Umbilical cord (tissue), 2 donors: ENCODE results near the gene SPATA4. TPM values are rescaled to one million over a fixed set of nuclear protein-coding genes. Genes with fewer than 3 reads are reported as not detected.
A peak's percentile ranks its signal among the peaks of the same experiment; 100 is the strongest.

ENCODE experiments used
- DNase-seq: peaks from one replicate; pipeline ENCODE4 v3.0.0-alpha.2; 2015; ENCODE audit warnings: low spot score
- total RNA-seq: library from RNA; depleted of rRNA; stranded (reverse); fragments of >200 nt; gene quantifications from one replicate; pipeline ENCODE4 v1.2.3, GENCODE V29; 2014; ENCODE audit warnings: low replicate concordance; ENCODE audit not compliant: insufficient read depth

The SPATA4 gene
- total RNA-seq, 1 donor from 2014 or later, result 0.72 TPM

GRCh38 chr4:176189891-176190795 is 5.2 kb downstream of the SPATA4 start:
- DNase-seq, result peak; percentile 8

DNA sequence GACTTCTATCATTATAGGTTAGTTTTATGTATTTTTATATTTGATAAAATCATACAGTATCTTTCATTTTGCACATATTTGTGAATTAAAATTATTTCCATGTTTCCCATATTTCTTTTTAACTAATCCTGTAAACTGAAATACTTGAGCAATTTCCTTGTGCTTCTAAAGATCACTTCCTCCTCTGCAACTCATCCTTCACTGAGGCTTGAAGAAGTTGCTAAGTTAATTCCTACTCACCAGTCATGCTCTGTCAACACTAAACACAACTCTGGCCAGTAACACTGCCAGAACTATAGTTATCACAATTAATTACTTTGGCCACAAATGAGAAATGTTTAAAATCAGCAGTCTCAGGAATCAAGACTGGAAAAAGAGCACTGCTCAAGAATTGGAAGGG is 6.7 kb downstream of the SPATA4 start:
- DNase-seq, result no peak

GRCh38 chr4:176187624-176188023 is 7.8 kb downstream of the SPATA4 start:
- DNase-seq, result no peak

GRCh38 chr4:176186671-176187395 is 8.6 kb downstream of the SPATA4 start:
- DNase-seq, result no peak

DNA sequence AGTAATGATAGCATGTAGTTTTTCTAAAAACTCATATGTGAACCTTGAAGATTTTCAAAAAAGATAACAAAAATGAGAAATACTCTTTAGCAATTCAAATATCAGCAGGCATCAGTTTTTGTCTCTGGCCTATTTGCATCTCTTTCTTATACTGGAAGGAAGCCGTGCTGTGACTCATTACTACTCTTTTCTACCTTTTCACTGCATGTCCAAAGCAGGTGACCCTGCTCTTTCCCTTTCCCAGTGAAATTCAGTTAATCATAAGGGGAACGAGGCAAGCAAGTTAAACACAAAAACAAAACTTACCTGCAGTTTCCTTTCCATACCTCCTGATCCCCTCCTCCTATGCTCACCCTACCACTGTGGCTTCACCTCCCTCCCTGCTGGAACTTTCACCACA is 9.3 kb downstream of the SPATA4 start:
- DNase-seq, result no peak

DNA sequence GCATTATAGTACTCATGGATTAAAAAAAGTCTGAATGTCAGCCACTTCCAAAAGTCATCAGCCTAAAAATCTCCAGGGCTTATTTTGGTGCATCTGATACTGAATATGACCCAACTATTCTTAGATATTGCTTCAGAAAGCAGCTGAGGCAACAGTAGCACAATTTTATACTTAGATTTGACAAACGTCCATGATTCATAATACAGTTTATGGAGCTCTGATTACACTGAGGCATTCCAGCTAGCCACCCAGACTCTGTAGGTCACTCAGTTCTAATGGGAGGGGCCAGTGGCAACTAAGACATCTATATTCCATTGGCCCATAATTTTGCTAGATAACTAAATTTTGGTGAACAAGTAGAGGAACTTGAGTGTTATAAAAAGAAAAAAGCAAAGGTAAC is 10.3 kb downstream of the SPATA4 start:
- no peak for DNase-seq

GRCh38 chr4:176163041-176163440 is 32.3 kb downstream of the SPATA4 start:
- no peak for DNase-seq

GRCh38 chr4:176156656-176157055 is 38.7 kb downstream of the SPATA4 start:
- DNase-seq, result no peak

- DNase-seq, result peak; percentile 69
These were observed 42.3 kb downstream of the SPATA4 start for GRCh38 chr4:176153124-176153523.

GRCh38 chr4:176150704-176151103 is 44.7 kb downstream of the SPATA4 start:
- no peak for DNase-seq

- DNase-seq, result peak; percentile 42
These were observed 45.1 kb downstream of the SPATA4 start for GRCh38 chr4:176150356-176150682.

DNA sequence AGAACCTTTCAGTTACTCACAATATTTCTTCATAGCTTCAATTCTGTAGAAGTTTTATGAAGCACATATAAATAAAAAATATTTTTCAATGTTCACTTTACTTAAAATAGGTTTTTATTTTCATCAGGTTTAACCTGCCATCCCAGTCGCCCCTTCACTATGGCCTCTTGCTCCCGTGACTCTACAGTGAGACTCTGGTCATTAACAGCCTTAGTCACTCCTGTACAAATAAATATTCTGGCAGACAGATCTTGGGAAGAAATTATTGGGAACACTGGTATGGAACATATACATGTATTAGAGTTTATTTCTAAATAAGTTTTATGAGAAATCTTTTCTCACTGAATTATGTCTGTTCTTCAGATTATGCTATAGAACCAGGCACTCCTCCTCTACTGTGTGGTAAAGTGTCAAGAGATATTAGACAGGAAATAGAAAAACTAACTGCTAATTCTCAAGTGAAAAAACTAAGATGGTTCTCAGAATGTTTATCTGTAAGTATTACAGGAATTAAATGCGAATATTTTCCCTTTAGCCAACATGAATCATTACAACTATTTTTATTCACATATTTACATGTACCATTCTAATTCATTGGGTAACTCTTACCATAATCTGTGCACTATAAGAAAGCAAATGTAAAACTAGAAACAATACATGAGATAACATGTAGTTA is 45.6 kb downstream of the SPATA4 start:
- DNase-seq, result no peak

DNA sequence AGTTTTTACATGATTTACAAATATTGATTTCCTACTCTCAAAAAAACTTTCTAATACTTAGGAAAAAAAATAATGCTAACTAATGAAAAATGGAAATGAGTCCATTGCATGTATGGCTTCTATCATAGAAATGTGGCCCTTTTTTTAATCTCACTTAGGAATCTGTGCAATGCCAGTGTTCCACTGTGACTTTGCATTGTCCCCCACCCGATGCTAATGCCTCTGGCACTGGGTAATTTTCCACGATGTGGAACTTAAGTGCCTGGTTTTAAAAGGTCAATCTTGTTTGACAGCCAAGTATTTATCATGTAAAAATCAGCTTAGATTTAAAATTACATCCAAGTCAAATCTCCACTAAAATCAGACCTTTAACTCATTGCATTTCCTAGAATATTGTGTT is 53.1 kb downstream of the SPATA4 start:
- no peak for DNase-seq

- no peak for DNase-seq
These were observed 55.9 kb downstream of the SPATA4 start for GRCh38 chr4:176139518-176139917.

GRCh38 chr4:176137631-176138030 is 57.8 kb downstream of the SPATA4 start:
- no peak for DNase-seq

GRCh38 chr4:176134670-176135069 is 60.7 kb downstream of the SPATA4 start:
- no peak for DNase-seq

Other genes starting within 250 kb of the SPATA4 start
- 7.2 TPM for gene WDR17, start 129.7 kb downstream of the SPATA4 start, total RNA-seq
- 3.6 TPM for gene ASB5, start 73.6 kb upstream of the SPATA4 start, total RNA-seq
- 123 TPM for gene SPCS3, start 124.4 kb upstream of the SPATA4 start, total RNA-seq